Measurements from ENCODE around the gene ATF4. TPM values are rescaled to one million over a fixed set of nuclear protein-coding genes. Genes with fewer than 3 reads are reported as not detected.

Gene ATF4
- total RNA-seq, 1 donor from 2014 or later, result 173 TPM

- H3K4me1 ChIP-seq, result peaks cover 34 to 49% of the 10 kb centered on the region in 2 donors
- no peak for DNase-seq (ENCODE audit: low spot score in 2 of 2)
- no peak for TF ChIP-seq CTCF (IDR thresholded peaks at IDR 0.05)
- peaks cover 53 to 58% of the 10 kb centered on the region in 2 donors for H3K36me3 ChIP-seq
- no peaks in the 10 kb centered on the region for H3K9me3 ChIP-seq
- peak overlapping the region; percentile 31 to 47 for H3K27ac ChIP-seq
- no peaks in the 10 kb centered on the region for H3K27me3 ChIP-seq
- peak overlapping the region in 1 of 2 donors; percentile 100 for H3K4me3 ChIP-seq
- intact Hi-C loops (cut with DNase I), result loop anchor here (5.0 kb wide), 3 partner anchors 173 to 353 kb away; partner anchors contain the start of gene RPL3
Observed at GRCh38 chr22:39524753-39525657, 4.6 kb downstream of the ATF4 start.

GRCh38 chr22:39525658-39525975 lies 5.3 kb downstream of the ATF4 start:
- TF ChIP-seq CTCF (IDR thresholded peaks at IDR 0.05), result no peak
- peaks cover 51 to 62% of the 10 kb centered on the region in 2 donors for H3K36me3 ChIP-seq
- intact Hi-C loops (cut with DNase I), result loop anchor here (5.0 kb wide), 2 partner anchors 173 to 353 kb away; no protein-coding TSS in a partner anchor
- no peak overlapping the region for H3K4me3 ChIP-seq
- no peak for DNase-seq (ENCODE audit: low spot score in 2 of 2)
- H3K27ac ChIP-seq, result peak overlapping the region; percentile 31 to 47
- H3K27me3 ChIP-seq, result no peaks in the 10 kb centered on the region
- peaks cover 34 to 54% of the 10 kb centered on the region in 2 donors for H3K4me1 ChIP-seq
- H3K9me3 ChIP-seq, result no peaks in the 10 kb centered on the region

GRCh38 chr22:39526736-39527171 lies 6.4 kb downstream of the ATF4 start:
- DNase-seq (ENCODE audit: low spot score in 2 of 2), result no peak
- Histone ChIP-seq H3K4me3 (no peak overlapping the region), H3K27me3 (no peaks in the 10 kb centered on the region), H3K9me3 (no peaks in the 10 kb centered on the region), H3K27ac (peak overlapping the region; percentile 30 to 51), H3K4me1 (peaks cover 38 to 64% of the 10 kb centered on the region in 2 donors), H3K36me3 (peaks cover 42 to 53% of the 10 kb centered on the region in 2 donors)
- no peak for TF ChIP-seq CTCF (IDR thresholded peaks at IDR 0.05)
- intact Hi-C loops (cut with DNase I), result loop anchor here (5.0 kb wide), 2 partner anchors 174 to 354 kb away; no protein-coding TSS in a partner anchor

GRCh38 chr22:39527481-39527961 lies 7.2 kb downstream of the ATF4 start:
- DNase-seq (ENCODE audit: low spot score in 2 of 2), result no peak
- intact Hi-C loops (cut with DNase I), result loop anchor here (5.0 kb wide), 2 partner anchors 175 to 355 kb away; no protein-coding TSS in a partner anchor
- H3K36me3 ChIP-seq, result peaks cover 34 to 45% of the 10 kb centered on the region in 2 donors
- peak overlapping the region; percentile 15 to 30 for H3K27ac ChIP-seq
- no peaks in the 10 kb centered on the region for H3K9me3 ChIP-seq
- H3K27me3 ChIP-seq, result no peaks in the 10 kb centered on the region
- no peak overlapping the region for H3K4me3 ChIP-seq
- H3K4me1 ChIP-seq, result peaks cover 33 to 66% of the 10 kb centered on the region in 2 donors
- TF ChIP-seq CTCF (IDR thresholded peaks at IDR 0.05), result no peak

GRCh38 chr22:39528080-39528661 lies 7.8 kb downstream of the ATF4 start:
- H3K27me3 ChIP-seq, result no peaks in the 10 kb centered on the region
- H3K27ac ChIP-seq, result peak overlapping the region; percentile 32 to 48
- intact Hi-C loops (cut with DNase I), result loop anchor here (2.0 to 5.0 kb wide), 3 partner anchors 129 to 356 kb away; partner anchors contain the start of gene TAB1
- no peak for DNase-seq (ENCODE audit: low spot score in 2 of 2)
- no peak for TF ChIP-seq CTCF (IDR thresholded peaks at IDR 0.05)
- H3K9me3 ChIP-seq, result no peaks in the 10 kb centered on the region
- H3K36me3 ChIP-seq, result peaks cover 28 to 38% of the 10 kb centered on the region in 2 donors
- H3K4me1 ChIP-seq, result peaks cover 27 to 62% of the 10 kb centered on the region in 2 donors
- peak overlapping the region in 1 of 2 donors; percentile 47 for H3K4me3 ChIP-seq
